DND-41 (cell line): ENCODE measurements around the gene PYGB.

Experiments
- ATAC-seq: fragments of 200-7000 bp; cut with Tn5 transposase; 3 replicates; pipeline ENCODE4 v1.9.1; 2021; ENCODE audit warnings: low read depth; ENCODE audit not compliant: insufficient read depth
- DNase-seq: peaks from one replicate; pipeline ENCODE4 v3.0.0-alpha.2; 2020
- H2AFZ ChIP-seq: 2 replicates; pipeline ENCODE4 v1.6.0; 2012; ENCODE audit warnings: low read depth, low read length
- H3K27ac ChIP-seq: 2 replicates; pipeline ENCODE4 v1.5.1; 2012; ENCODE audit warnings: low read length, inconsistent platforms
- H3K27me3 ChIP-seq: fragments of 200-600 bp; sonication (generic); 2 replicates; pipeline ENCODE4 v1.6.0; 2012; ENCODE audit warnings: low read length, mild to moderate bottlenecking, inconsistent platforms; ENCODE audit not compliant: insufficient read depth, poor library complexity
- H3K36me3 ChIP-seq: 2 replicates; pipeline ENCODE4 v1.5.1; 2012; ENCODE audit warnings: low read length, inconsistent platforms; ENCODE audit not compliant: insufficient read depth
- H3K4me1 ChIP-seq: 2 replicates; pipeline ENCODE4 v1.5.1; 2012; ENCODE audit warnings: mild to moderate bottlenecking, low read length; ENCODE audit not compliant: insufficient read depth
- H3K4me2 ChIP-seq: 2 replicates; pipeline ENCODE4 v1.6.0; 2012; ENCODE audit warnings: mild to moderate bottlenecking, moderate library complexity, low read length, inconsistent platforms; ENCODE audit not compliant: insufficient read depth
- H3K4me3 ChIP-seq, 2 experiments: fragments of 200-600 bp in 1 of 2; shearing (Covaris generic) in 1 of 2; 2 replicates each; pipeline ENCODE4 v1.5.1; 2012 to 2016; ENCODE audit warnings: inconsistent platforms in 2 of 2, low read length in 2 of 2, mild to moderate bottlenecking in 2 of 2, low read depth in 1 of 2, moderate library complexity in 1 of 2
- H3K79me2 ChIP-seq: 2 replicates; pipeline ENCODE4 v1.6.0; 2012; ENCODE audit warnings: low read length, inconsistent platforms; ENCODE audit not compliant: insufficient read depth
- H3K9ac ChIP-seq: 2 replicates; pipeline ENCODE4 v1.6.0; 2012; ENCODE audit warnings: low read depth, mild to moderate bottlenecking, inconsistent platforms, low read length, moderate library complexity
- H3K9me3 ChIP-seq: 2 replicates; pipeline ENCODE4 v1.5.1; 2012; ENCODE audit warnings: low read length, moderate library complexity, mild to moderate bottlenecking, inconsistent platforms; ENCODE audit not compliant: insufficient read depth, severe bottlenecking
- H4K20me1 ChIP-seq: 2 replicates; pipeline ENCODE4 v1.6.0; 2012; ENCODE audit warnings: low read length; ENCODE audit not compliant: insufficient read depth
- CTCF ChIP-seq: IDR thresholded peaks from 2 replicates; pipeline ENCODE4 v1.5.1; 2012; ENCODE audit warnings: borderline replicate concordance, low read length, moderate library complexity, mild to moderate bottlenecking; ENCODE audit not compliant: poor library complexity, severe bottlenecking; ENCODE audit errors: extremely low read depth
- EZH2 ChIP-seq: IDR thresholded peaks from 3 replicates; pipeline ENCODE4 v1.6.1; 2012; ENCODE audit warnings: borderline replicate concordance, low read depth, mild to moderate bottlenecking, moderate library complexity, low read length, inconsistent platforms; ENCODE audit not compliant: severe bottlenecking

The PYGB gene

GRCh38 chr20:25223179-25223661 lies 24.7 kb upstream of the PYGB start:
- H3K4me1 ChIP-seq = no peaks in the 10 kb centered on the region
- no peak overlapping the region for H2AFZ ChIP-seq
- H3K27me3 ChIP-seq = no peaks in the 10 kb centered on the region
- peaks cover 4% of the 10 kb centered on the region; the same call in 1 of the 2 replicates for H4K20me1 ChIP-seq
- H3K9me3 ChIP-seq = no peaks in the 10 kb centered on the region
- no peak for TF ChIP-seq EZH2
- no peak for TF ChIP-seq CTCF
- DNase-seq (no peak), ATAC-seq (peak; percentile 22; the same call in 1 of the 3 replicates)
- H3K27ac ChIP-seq = no peak overlapping the region; the same call in 1 of the 2 replicates
- no peaks in the 10 kb centered on the region for H3K79me2 ChIP-seq
- no peak overlapping the region for H3K4me2 ChIP-seq
- no peak overlapping the region for H3K9ac ChIP-seq
- H3K4me3 ChIP-seq = no peak overlapping the region
- H3K36me3 ChIP-seq = peaks cover 68% of the 10 kb centered on the region

GRCh38 chr20:25223765-25224720 lies 23.8 kb upstream of the PYGB start:
- no peak for ATAC-seq

GRCh38 chr20:25224941-25225340 lies 22.9 kb upstream of the PYGB start:
- H3K4me1 ChIP-seq = no peaks in the 10 kb centered on the region

More at GRCh38 chr20:25223765-25224720, 23.8 kb upstream of the PYGB start:
- TF ChIP-seq EZH2 (no peak), CTCF (no peak)
- H3K36me3 ChIP-seq = peaks cover 60% of the 10 kb centered on the region
- H2AFZ ChIP-seq = no peak overlapping the region
- no peak for DNase-seq
- H4K20me1 ChIP-seq = peaks cover 4% of the 10 kb centered on the region; the same call in 1 of the 2 replicates
- H3K9ac ChIP-seq = no peak overlapping the region
- no peaks in the 10 kb centered on the region for H3K79me2 ChIP-seq
- H3K4me3 ChIP-seq = no peak overlapping the region
- H3K27me3 ChIP-seq = no peaks in the 10 kb centered on the region
- no peak overlapping the region for H3K4me2 ChIP-seq
- H3K9me3 ChIP-seq = no peaks in the 10 kb centered on the region
- H3K27ac ChIP-seq = no peak overlapping the region
- H3K4me1 ChIP-seq = no peaks in the 10 kb centered on the region

More at GRCh38 chr20:25224941-25225340, 22.9 kb upstream of the PYGB start:
- Histone ChIP-seq H4K20me1 (peaks cover 4% of the 10 kb centered on the region; the same call in 1 of the 2 replicates), H3K9ac (no peak overlapping the region), H3K4me2 (no peak overlapping the region), H2AFZ (no peak overlapping the region), H3K27me3 (no peaks in the 10 kb centered on the region), H3K9me3 (no peaks in the 10 kb centered on the region), H3K36me3 (peaks cover 52% of the 10 kb centered on the region), H3K27ac (no peak overlapping the region), H3K79me2 (no peaks in the 10 kb centered on the region), H3K4me3 (no peak overlapping the region)
- TF ChIP-seq EZH2 (no peak), CTCF (no peak)
- DNase-seq = no peak
- no peak for ATAC-seq
